Gastroesophageal sphincter (tissue), 4 donors: Measurements from ENCODE around the gene GRIA2. TPM values are rescaled to one million over a fixed set of nuclear protein-coding genes. Genes with fewer than 3 reads are reported as not detected.
"Not testable (repeated sequence)": the region's sequence is repeated elsewhere in the genome, so short reads cannot be mapped to it uniquely, and the experiment has no call there.

Source experiments
- ATAC-seq: fragments of 150-250 bp; one replicate; pipeline ENCODE4 v1.9.1; 2016; ENCODE audit warnings: mild to moderate bottlenecking, moderate library complexity
- H3K27ac ChIP-seq, 4 donors: fragments of 200-600 bp; sonication (generic) in 3 of 4; 1 replicate in 3 of 4; 2 replicates in 1 of 4; pipeline ENCODE4 v1.5.1; 2016 to 2019
- H3K27me3 ChIP-seq: fragments of 200-600 bp; sonication (generic); one replicate; pipeline ENCODE4 v1.5.1; 2019
- H3K36me3 ChIP-seq, 2 donors: fragments of 200-600 bp; sonication (generic); one replicate each; pipeline ENCODE4 v1.5.1; 2019; ENCODE audit warnings: control low read depth in 1 of 2
- H3K4me1 ChIP-seq, 3 donors: fragments of 200-600 bp; sonication (generic); 1 replicate in 2 of 3; 2 replicates in 1 of 3; pipeline ENCODE4 v1.5.1; 2016 to 2019; ENCODE audit warnings: control low read depth in 2 of 3
- H3K4me3 ChIP-seq, 2 donors: fragments of 200-600 bp; sonication (generic); one replicate each; pipeline ENCODE4 v1.5.1; 2019; ENCODE audit warnings: mild to moderate bottlenecking in 1 of 2, moderate library complexity in 1 of 2
- H3K9me3 ChIP-seq, 3 donors: fragments of 200-600 bp; sonication (generic); one replicate each; pipeline ENCODE4 v1.5.1; 2017 to 2019; ENCODE audit warnings: control low read depth in 2 of 3
- EP300 ChIP-seq: sonication (generic); formaldehyde crosslinking; IDR thresholded peaks from one replicate; pipeline ENCODE4 v1.6.1; 2017; ENCODE audit warnings: antibody characterized with exemption, mild to moderate bottlenecking
- POLR2A ChIP-seq, 2 donors: fragments of 450-650 bp; IDR thresholded peaks; one replicate each; pipeline ENCODE4 v1.6.1; 2017; ENCODE audit warnings: antibody characterized with exemption in 2 of 2, mild to moderate bottlenecking in 2 of 2, moderate library complexity in 1 of 2
- POLR2AphosphoS5 ChIP-seq: sonication (generic); formaldehyde crosslinking; IDR thresholded peaks from one replicate; pipeline ENCODE4 v1.6.1; 2017; ENCODE audit warnings: antibody characterized with exemption
- WGBS, 2 donors: methylation state at CpG; one replicate each; pipeline ENCODE4 v1.1.5; 2018; ENCODE audit warnings: low coverage in 1 of 2; 5-methylcytosine and 5-hydroxymethylcytosine counted together
- total RNA-seq, 4 donors: library from RNA; depleted of rRNA; stranded (reverse); fragments of >200 nt; gene quantifications; one replicate each; pipeline ENCODE4 v1.1.0, GENCODE V29; 2016
- TF ChIP-seq, protein P1 (sequence below), 4 experiments: fragments of 200-600 bp in 2 of 4; fragments of 450-650 bp in 2 of 4; sonication (generic) in 1 of 4; IDR thresholded peaks; one replicate each; pipeline ENCODE4 v1.5.1; 2017 to 2019; ENCODE audit warnings: antibody characterized with exemption in 4 of 4, mild to moderate bottlenecking in 2 of 4, moderate library complexity in 2 of 4

Gene GRIA2
- total RNA-seq, 4 donors from 2014 or later = 0.30 to 9.8 (median 8.4) TPM; not detected in 1

DNA sequence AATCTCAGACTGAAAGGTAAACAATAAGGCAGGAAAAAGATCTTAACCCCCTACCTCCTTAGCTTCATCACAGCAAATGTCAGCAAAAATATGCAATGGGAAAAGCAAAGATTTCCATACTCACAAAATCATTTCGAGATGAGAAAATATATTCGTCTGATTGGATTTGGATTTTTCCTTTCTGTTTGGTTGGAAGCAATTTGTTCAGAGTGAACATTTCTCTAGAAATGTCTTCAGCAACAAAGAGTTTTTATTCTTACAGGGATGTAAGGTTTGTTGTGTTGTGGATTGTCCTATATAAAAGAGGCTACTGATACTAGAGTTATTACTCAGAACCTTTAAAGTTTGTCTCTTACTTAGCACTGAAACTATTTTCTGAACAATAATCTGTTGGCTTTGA, 23.8 kb downstream of the GRIA2 start:
- Histone ChIP-seq H3K36me3 (no peaks in the 10 kb centered on the region), H3K27me3 (no peaks in the 10 kb centered on the region), H3K4me1 (peaks cover 0 to 6% (median 0%) of the 10 kb centered on the region in 3 donors), H3K27ac (no peak overlapping the region), H3K4me3 (no peak overlapping the region), H3K9me3 (no peaks in the 10 kb centered on the region)
- TF ChIP-seq EP300 (no peak), POLR2A (IDR thresholded peaks at IDR 0.05) (no peak), POLR2AphosphoS5 (no peak)
- TF ChIP-seq, protein P1, sequence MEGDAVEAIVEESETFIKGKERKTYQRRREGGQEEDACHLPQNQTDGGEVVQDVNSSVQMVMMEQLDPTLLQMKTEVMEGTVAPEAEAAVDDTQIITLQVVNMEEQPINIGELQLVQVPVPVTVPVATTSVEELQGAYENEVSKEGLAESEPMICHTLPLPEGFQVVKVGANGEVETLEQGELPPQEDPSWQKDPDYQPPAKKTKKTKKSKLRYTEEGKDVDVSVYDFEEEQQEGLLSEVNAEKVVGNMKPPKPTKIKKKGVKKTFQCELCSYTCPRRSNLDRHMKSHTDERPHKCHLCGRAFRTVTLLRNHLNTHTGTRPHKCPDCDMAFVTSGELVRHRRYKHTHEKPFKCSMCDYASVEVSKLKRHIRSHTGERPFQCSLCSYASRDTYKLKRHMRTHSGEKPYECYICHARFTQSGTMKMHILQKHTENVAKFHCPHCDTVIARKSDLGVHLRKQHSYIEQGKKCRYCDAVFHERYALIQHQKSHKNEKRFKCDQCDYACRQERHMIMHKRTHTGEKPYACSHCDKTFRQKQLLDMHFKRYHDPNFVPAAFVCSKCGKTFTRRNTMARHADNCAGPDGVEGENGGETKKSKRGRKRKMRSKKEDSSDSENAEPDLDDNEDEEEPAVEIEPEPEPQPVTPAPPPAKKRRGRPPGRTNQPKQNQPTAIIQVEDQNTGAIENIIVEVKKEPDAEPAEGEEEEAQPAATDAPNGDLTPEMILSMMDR (IDR thresholded peaks at IDR 0.05) = no peak
- ATAC-seq = no peak
- WGBS, 2 donors = 78 to 80% methylated on average over 2 of the region's 2 CpGs

DNA sequence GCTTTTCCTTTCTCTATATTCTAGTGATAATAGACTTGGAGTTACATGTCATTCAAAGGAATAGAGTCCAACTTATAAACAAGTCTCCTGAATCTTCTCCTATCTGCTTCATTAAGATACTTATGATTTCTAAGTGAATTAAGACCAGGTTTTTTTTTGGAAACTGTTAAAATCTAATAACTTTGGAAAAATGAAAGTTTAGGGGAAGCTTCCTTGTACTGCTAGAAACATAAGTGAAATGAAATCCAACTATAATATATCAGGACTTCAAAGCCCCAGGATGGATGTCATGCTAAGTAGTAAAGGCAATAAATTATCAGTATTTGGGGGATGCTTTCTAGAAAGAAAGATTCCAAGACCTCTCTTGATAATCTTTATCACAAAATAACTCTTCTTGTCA, 24.8 kb downstream of the GRIA2 start:
- H3K27me3 ChIP-seq = no peaks in the 10 kb centered on the region
- peaks cover 0 to 6% (median 0%) of the 10 kb centered on the region in 3 donors for H3K4me1 ChIP-seq
- H3K9me3 ChIP-seq = no peaks in the 10 kb centered on the region
- no peak overlapping the region for H3K27ac ChIP-seq
- no peak for TF ChIP-seq EP300
- TF ChIP-seq, protein P1 (IDR thresholded peaks at IDR 0.05) = no peak
- TF ChIP-seq POLR2AphosphoS5 = no peak
- TF ChIP-seq POLR2A (IDR thresholded peaks at IDR 0.05) = no peak
- H3K4me3 ChIP-seq = no peak overlapping the region
- ATAC-seq = no peak
- no peaks in the 10 kb centered on the region for H3K36me3 ChIP-seq

DNA sequence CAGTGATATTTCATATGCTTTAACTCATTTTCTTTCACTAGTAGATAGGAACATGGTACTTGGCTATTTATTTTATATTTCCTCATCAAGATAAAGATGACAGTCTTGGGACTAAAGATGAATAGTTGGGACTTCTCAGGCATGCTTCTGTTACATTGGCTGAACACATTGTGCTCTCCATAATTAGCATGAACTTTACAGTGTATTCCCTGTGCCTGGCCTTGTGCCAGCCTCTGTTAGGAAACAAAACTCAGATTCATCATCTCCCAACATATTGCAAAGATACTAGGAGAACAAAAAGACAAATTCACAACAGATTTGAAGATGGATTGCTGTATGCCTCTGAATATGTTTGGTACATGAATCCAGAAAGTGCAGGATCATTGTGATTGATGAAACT, 26.4 kb downstream of the GRIA2 start:
- no peaks in the 10 kb centered on the region for H3K36me3 ChIP-seq
- no peak overlapping the region for H3K27ac ChIP-seq
- no peaks in the 10 kb centered on the region for H3K9me3 ChIP-seq
- no peak overlapping the region for H3K4me3 ChIP-seq
- peaks cover 0 to 6% (median 0%) of the 10 kb centered on the region in 3 donors for H3K4me1 ChIP-seq
- peak; percentile 43 for ATAC-seq
- TF ChIP-seq EP300 (no peak), POLR2AphosphoS5 (peak; percentile 57)
- no peaks in the 10 kb centered on the region for H3K27me3 ChIP-seq

DNA sequence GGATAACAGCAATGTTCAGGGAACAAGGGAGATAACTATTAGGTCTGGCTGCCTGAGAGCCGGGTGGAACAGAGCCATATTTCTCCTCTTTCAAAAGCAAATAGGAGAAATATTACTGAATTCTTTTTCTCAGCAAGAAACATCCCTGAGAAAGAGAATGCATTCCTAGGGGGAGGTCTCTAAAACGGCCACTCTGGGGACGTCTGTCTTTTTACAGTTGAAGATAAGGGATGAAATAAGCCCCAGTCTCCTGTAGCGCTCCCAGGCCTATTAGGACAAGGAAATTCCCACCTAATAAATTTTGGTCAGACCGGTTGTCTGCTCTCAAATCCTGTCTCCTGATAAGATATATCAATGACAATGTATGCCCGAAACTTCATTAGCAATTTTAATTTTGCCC, 37.6 kb downstream of the GRIA2 start:
- peaks cover 0 to 15% (median 0%) of the 10 kb centered on the region in 3 donors for H3K9me3 ChIP-seq
- WGBS, 2 donors = 80 to 86% methylated on average over 5 to 6 of the region's 6 CpGs
- not testable (repeated sequence) for H3K27ac ChIP-seq, H3K4me1 ChIP-seq, H3K36me3 ChIP-seq, H3K4me3 ChIP-seq, ATAC-seq, H3K27me3 ChIP-seq

DNA sequence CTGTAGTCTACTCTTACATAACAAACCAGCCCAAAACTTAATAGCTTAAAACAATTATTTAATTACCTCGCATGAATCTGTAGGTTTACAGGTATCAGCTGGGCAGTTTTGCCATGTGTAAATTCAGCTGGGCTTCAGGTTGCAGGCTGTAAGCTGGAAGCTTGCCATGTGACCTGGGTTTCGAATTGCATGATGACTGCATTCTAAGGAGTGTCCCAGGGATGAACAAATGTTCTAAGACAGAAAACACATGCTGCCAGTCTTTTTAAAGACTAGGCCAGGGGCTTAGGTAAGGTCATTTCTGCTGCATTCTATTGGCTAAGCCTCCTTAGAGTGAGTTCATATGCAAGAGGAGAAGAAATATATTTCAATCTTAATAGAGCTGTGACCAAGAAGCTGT, 44.8 kb downstream of the GRIA2 start:
- WGBS, 2 donors = 27 to 41% methylated on average over 2 of the region's 2 CpGs
- H3K4me3 ChIP-seq = no peak overlapping the region
- no peaks in the 10 kb centered on the region for H3K36me3 ChIP-seq
- TF ChIP-seq POLR2A (IDR thresholded peaks at IDR 0.05) = no peak
- TF ChIP-seq, protein P1 (IDR thresholded peaks at IDR 0.05) = no peak
- no peak overlapping the region for H3K27ac ChIP-seq
- no peaks in the 10 kb centered on the region for H3K4me1 ChIP-seq
- no peaks in the 10 kb centered on the region for H3K27me3 ChIP-seq
- ATAC-seq = no peak
- H3K9me3 ChIP-seq = no peaks in the 10 kb centered on the region

DNA sequence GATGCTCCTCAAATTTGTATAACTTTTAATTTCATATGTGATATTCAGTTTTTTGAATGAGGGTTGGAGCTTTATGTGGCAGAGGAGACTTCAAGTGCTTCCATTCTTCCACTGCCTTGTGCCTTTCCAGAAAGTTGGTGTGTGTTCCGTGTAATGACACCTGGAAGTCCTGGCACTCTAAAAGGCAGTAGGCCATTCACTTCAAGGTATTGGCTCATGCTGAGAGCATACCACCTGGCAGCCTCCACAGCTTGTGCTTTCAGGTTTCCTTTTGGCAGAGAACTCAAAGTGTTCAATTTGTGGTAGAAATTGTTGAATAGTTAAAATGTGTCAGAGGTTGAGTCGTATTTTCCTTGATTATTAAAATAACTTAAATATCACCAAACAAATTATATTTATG, 49.6 kb downstream of the GRIA2 start:
- no peak for ATAC-seq
- Histone ChIP-seq H3K27ac (no peak overlapping the region), H3K27me3 (no peaks in the 10 kb centered on the region), H3K36me3 (no peaks in the 10 kb centered on the region), H3K4me3 (no peak overlapping the region), H3K9me3 (peaks cover 0 to 4% (median 0%) of the 10 kb centered on the region in 3 donors), H3K4me1 (no peaks in the 10 kb centered on the region)
- TF ChIP-seq POLR2A (IDR thresholded peaks at IDR 0.05) (no peak), EP300 (no peak), POLR2AphosphoS5 (no peak)
- TF ChIP-seq, protein P1 (IDR thresholded peaks at IDR 0.05) = no peak
- 86 to 95% methylated on average over 1 to 2 of the region's 2 CpGs for WGBS, 2 donors
